H1 (cell line): ENCODE data around the gene OR6K6. TPM values are rescaled to one million over a fixed set of nuclear protein-coding genes. Genes with fewer than 3 reads are reported as not detected.

ENCODE experiments used
- CTCF ChIA-PET: fragments of 300-600 bp; sonication (Branson Sonifier 250); formaldehyde crosslinking; loops from one replicate; lab custom pipeline; 2021; ENCODE audit not compliant: partially characterized antibody; lab: Charles Lee
- POLR2A ChIA-PET: fragments of 300-600 bp; sonication (Branson Sonifier 250); formaldehyde crosslinking; loops from one replicate; lab custom pipeline; 2021; ENCODE audit warnings: inconsistent platforms; ENCODE audit not compliant: partially characterized antibody; lab: Charles Lee
- DNase-seq, 2 experiments: peaks; one replicate each; pipeline versions ENCODE4 v3.0.0 to v3.0.0-alpha.2; 2010 to 2022; ENCODE audit warnings: low spot score in 2 of 2, low read depth in 1 of 2, mixed read lengths in 1 of 2
- FAIRE-seq: peaks from 2 replicates; lab custom pipeline; 2011; peaks lifted over from hg19 to GRCh38; lab: Jason Lieb, UNC
- H2AFZ ChIP-seq: 2 replicates; pipeline ENCODE4 v1.8.1; 2012; ENCODE audit warnings: low read length, inconsistent platforms
- H2AK5ac ChIP-seq: 2 replicates; pipeline ENCODE4 v1.6.1; 2013; ENCODE audit warnings: low read depth, low read length
- H2BK120ac ChIP-seq: replicated peaks from 2 replicates; pipeline ENCODE3; 2013; ENCODE audit warnings: low read depth, low read length, inconsistent platforms
- H2BK12ac ChIP-seq: 2 replicates; pipeline ENCODE4 v1.6.1; 2013; ENCODE audit warnings: low read depth, low read length
- H2BK15ac ChIP-seq: 2 replicates; pipeline ENCODE4 v1.6.1; 2013; ENCODE audit warnings: low read length
- H2BK20ac ChIP-seq: 2 replicates; pipeline ENCODE4 v1.6.1; 2013; ENCODE audit warnings: low read length
- H2BK5ac ChIP-seq: 2 replicates; pipeline ENCODE4 v1.6.1; 2013; ENCODE audit warnings: low read depth, low read length
- H3K14ac ChIP-seq: 2 replicates; pipeline ENCODE4 v1.6.1; 2013; ENCODE audit warnings: inconsistent platforms; ENCODE audit not compliant: insufficient read length
- H3K18ac ChIP-seq: 2 replicates; pipeline ENCODE4 v1.6.1; 2013; ENCODE audit warnings: low read length; ENCODE audit errors: extremely low read depth
- H3K23ac ChIP-seq: 2 replicates; pipeline ENCODE4 v1.6.1; 2013; ENCODE audit warnings: inconsistent platforms; ENCODE audit not compliant: insufficient read length
- H3K23me2 ChIP-seq: 2 replicates; pipeline ENCODE4 v1.6.1; 2013; ENCODE audit warnings: low read depth, low read length
- H3K27ac ChIP-seq: 2 replicates; pipeline ENCODE4 v1.6.1; 2011; ENCODE audit warnings: low read depth, low read length, inconsistent platforms
- H3K27me3 ChIP-seq, 4 experiments: replicated peaks in 1 of 4; 1 replicate in 1 of 4; 2 replicates in 3 of 4; pipeline versions ENCODE4 v1.6.1 to v1.8.1; 2011 to 2013; ENCODE audit warnings: low read length in 3 of 4, mild to moderate bottlenecking in 3 of 4, inconsistent platforms in 2 of 4, mixed read lengths in 2 of 4, moderate library complexity in 1 of 4; ENCODE audit not compliant: control insufficient read depth in 3 of 4, insufficient read depth in 3 of 4; ENCODE audit errors: extremely low read depth in 1 of 4
- H3K36me3 ChIP-seq, 4 experiments: 2 replicates each; pipeline versions ENCODE4 v1.6.1 to v1.8.1; 2011 to 2013; ENCODE audit warnings: mild to moderate bottlenecking in 4 of 4, low read length in 3 of 4, moderate library complexity in 2 of 4, control low read depth in 1 of 4, inconsistent platforms in 1 of 4; ENCODE audit not compliant: insufficient read depth in 4 of 4, control insufficient read depth in 2 of 4
- H3K4ac ChIP-seq: replicated peaks from 2 replicates; pipeline ENCODE3; 2013; ENCODE audit warnings: low read length, low read depth, mixed read lengths, inconsistent platforms; ENCODE audit not compliant: insufficient read length
- H3K4me1 ChIP-seq, 4 experiments: replicated peaks in 1 of 4; 1 replicate in 1 of 4; 2 replicates in 3 of 4; pipeline versions ENCODE4 v1.6.1 to v1.8.1; 2011 to 2013; ENCODE audit warnings: low read length in 3 of 4, inconsistent platforms in 2 of 4, mixed read lengths in 1 of 4; ENCODE audit not compliant: insufficient read depth in 4 of 4, control insufficient read depth in 3 of 4
- H3K4me2 ChIP-seq, 2 experiments: 2 replicates each; pipeline versions ENCODE4 v1.6.1 to v1.8.1; 2011 to 2013; ENCODE audit warnings: low read depth in 2 of 2, low read length in 2 of 2, control low read depth in 1 of 2, inconsistent platforms in 1 of 2, mild to moderate bottlenecking in 1 of 2; ENCODE audit not compliant: insufficient read depth in 1 of 2
- H3K4me3 ChIP-seq, 4 experiments: fragments of 200-600, 300-600 bp in 1 of 4; sonication (generic), shearing (Covaris generic), sonication (Bioruptor Twin) in 1 of 4; 2 replicates each; pipeline versions ENCODE4 v1.5.1 to v1.8.1; 2011 to 2016; ENCODE audit warnings: low read length in 4 of 4, low read depth in 3 of 4, control low read depth in 2 of 4, inconsistent platforms in 2 of 4, mild to moderate bottlenecking in 2 of 4, mixed read lengths in 1 of 4, moderate library complexity in 1 of 4; ENCODE audit not compliant: insufficient read depth in 2 of 4; ENCODE audit errors: extremely low read depth in 1 of 4
- H3K56ac ChIP-seq: replicated peaks from 2 replicates; pipeline ENCODE3; 2013; ENCODE audit warnings: low read depth, mild to moderate bottlenecking, mixed read lengths, low read length, inconsistent platforms; ENCODE audit not compliant: insufficient read length
- H3K79me1 ChIP-seq: 2 replicates; pipeline ENCODE4 v1.6.1; 2013; ENCODE audit warnings: low read depth, low read length, control low read depth
- H3K79me2 ChIP-seq, 2 experiments: 2 replicates each; pipeline versions ENCODE4 v1.6.1 to v1.8.1; 2012 to 2013; ENCODE audit warnings: low read length in 2 of 2, mild to moderate bottlenecking in 2 of 2, inconsistent platforms in 1 of 2; ENCODE audit not compliant: insufficient read depth in 2 of 2, control insufficient read depth in 1 of 2
- H3K9ac ChIP-seq, 4 experiments: replicated peaks in 1 of 4; 1 replicate in 1 of 4; 2 replicates in 3 of 4; pipeline versions ENCODE4 v1.6.1 to v1.8.1; 2011 to 2013; ENCODE audit warnings: low read depth in 3 of 4, low read length in 3 of 4, control low read depth in 2 of 4, mild to moderate bottlenecking in 2 of 4, moderate library complexity in 2 of 4, inconsistent platforms in 1 of 4; ENCODE audit errors: extremely low read depth in 1 of 4
- H3K9me3 ChIP-seq, 2 experiments: 2 replicates each; pipeline versions ENCODE4 v1.6.1 to v1.8.1; 2012 to 2013; ENCODE audit warnings: mild to moderate bottlenecking in 2 of 2, moderate library complexity in 2 of 2, control low read depth in 1 of 2, inconsistent platforms in 1 of 2, low read depth in 1 of 2, low read length in 1 of 2, mixed read lengths in 1 of 2; ENCODE audit not compliant: insufficient read depth in 2 of 2
- H4K20me1 ChIP-seq, 2 experiments: replicated peaks in 1 of 2; 2 replicates each; pipeline versions ENCODE3 to v1.8.1; 2011 to 2013; ENCODE audit warnings: inconsistent platforms in 2 of 2, low read length in 2 of 2, mild to moderate bottlenecking in 1 of 2; ENCODE audit not compliant: insufficient read depth in 2 of 2, control insufficient read depth in 1 of 2
- H4K5ac ChIP-seq: 2 replicates; pipeline ENCODE4 v1.6.1; 2013; ENCODE audit warnings: low read length, low read depth, mixed read lengths, inconsistent platforms; ENCODE audit not compliant: insufficient read length
- H4K8ac ChIP-seq: 2 replicates; pipeline ENCODE4 v1.8.0; 2013; ENCODE audit warnings: mild to moderate bottlenecking, moderate library complexity, low read length, inconsistent platforms; ENCODE audit not compliant: insufficient read depth; ENCODE audit errors: extremely low read depth
- H4K91ac ChIP-seq: replicated peaks from 2 replicates; pipeline ENCODE3; 2013; ENCODE audit warnings: low read length, mixed read lengths, inconsistent platforms; ENCODE audit not compliant: insufficient read length
- BACH1 ChIP-seq: IDR thresholded peaks from 2 replicates; pipeline ENCODE4 v1.6.1; 2012; ENCODE audit warnings: low read length, improper control_type of control experiment
- YY1 ChIP-seq: IDR thresholded peaks from 2 replicates; pipeline ENCODE4 v1.6.1; 2011; ENCODE audit warnings: low read depth, mild to moderate bottlenecking, low read length
- ZNF274 ChIP-seq: IDR thresholded peaks from 2 replicates; pipeline ENCODE4 v1.7.0; 2012; ENCODE audit warnings: low read length, borderline replicate concordance; ENCODE audit errors: extremely low read depth
- WGBS, 2 experiments: shearing (Covaris generic) in 1 of 2; methylation state at CpG; one replicate each; pipeline versions ENCODE4 v1.1.6 to v1.1.7; 2013 to 2015; ENCODE audit warnings: low lambda C conversion rate in 2 of 2, mixed read lengths in 2 of 2, inconsistent platforms in 1 of 2, low coverage in 1 of 2, missing lambda C conversion rate in 1 of 2; ENCODE audit not compliant: insufficient replicate concordance in 2 of 2, insufficient coverage in 1 of 2, insufficient read length in 1 of 2; ENCODE audit errors: extremely low coverage in 1 of 2, missing lambda C conversion rate in 1 of 2; 5-methylcytosine and 5-hydroxymethylcytosine counted together
- polyA plus RNA-seq, 7 experiments: library from polyadenylated mRNA; depleted of rRNA in 3 of 7; stranded (reverse) in 5 of 7; unstranded in 2 of 7; fragments of >200 nt in 5 of 7; fragments of 200-250 nt in 2 of 7; gene quantifications; 1 replicate in 5 of 7; 2 replicates in 1 of 7; 4 replicates in 1 of 7; pipeline versions ENCODE4 v1.2.1 to v1.2.3, GENCODE V29; 2011 to 2013; ENCODE audit warnings: missing spikeins in 2 of 7, mixed read lengths in 2 of 7
- total RNA-seq: library from RNA; stranded (reverse); fragmentation: NEBNext Ultra II Directional; extraction: Animal tissue kit (Norgen Biotek cat#: 25700); gene quantifications from 2 replicates; pipeline ENCODE4 v1.2.1, GENCODE V29; 2021

Gene OR6K6
- total and polyA plus RNA-seq, 2 of the 8 experiments (the other 6 are each of a cell fraction or from before 2014, with no cell fraction given): not detected

DNA sequence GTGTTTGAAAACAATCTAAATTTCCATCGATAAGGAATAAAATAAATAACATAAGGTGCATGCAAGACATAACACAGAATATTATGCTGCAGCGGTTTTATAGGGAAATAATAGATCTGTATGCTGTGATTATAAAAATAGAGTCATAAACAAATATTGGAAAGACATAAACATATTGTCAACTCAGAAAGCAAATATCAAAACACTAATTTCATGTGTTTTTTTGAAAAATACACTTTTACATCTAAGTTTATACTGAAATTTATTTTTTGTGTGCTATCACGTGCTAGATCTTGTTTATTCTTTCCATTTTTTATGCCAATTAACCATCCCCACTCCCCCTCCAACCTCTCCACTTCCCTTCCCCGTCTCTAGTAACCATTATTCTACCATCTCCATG, 43.4 kb upstream of the OR6K6 start:
- Histone ChIP-seq H2AFZ (no peak overlapping the region), H3K27me3 (no peaks in the 10 kb centered on the region), H3K4me3 (no peak overlapping the region), H4K8ac (no peak overlapping the region), H2BK15ac (no peak overlapping the region), H3K4me2 (no peak overlapping the region), H3K4ac (no peak overlapping the region), H4K5ac (no peak overlapping the region), H3K79me2 (no peaks in the 10 kb centered on the region), H3K79me1 (no peaks in the 10 kb centered on the region), H3K56ac (no peak overlapping the region), H3K18ac (no peak overlapping the region), H2AK5ac (no peak overlapping the region), H2BK5ac (no peak overlapping the region), H3K14ac (no peak overlapping the region), H4K20me1 (no peaks in the 10 kb centered on the region), H2BK20ac (no peak overlapping the region), H2BK12ac (no peak overlapping the region), H3K27ac (no peak overlapping the region), H3K9ac (no peak overlapping the region), H3K9me3 (no peaks in the 10 kb centered on the region), H3K4me1 (no peaks in the 10 kb centered on the region), H2BK120ac (no peak overlapping the region), H4K91ac (no peak overlapping the region), H3K23ac (no peak overlapping the region), H3K23me2 (no peaks in the 10 kb centered on the region), H3K36me3 (no peaks in the 10 kb centered on the region)
- 85 to 100% methylated on average over 1 to 4 of the region's 4 CpGs for WGBS, 2 experiments
- ChIA-PET POLR2A (no interaction called here), CTCF (no interaction called here)
- FAIRE-seq (no peak), DNase-seq (no peak)
- TF ChIP-seq ZNF274 (no peak), YY1 (no peak), BACH1 (no peak)
